Brain microvascular endothelial cell (primary cell): ENCODE measurements around the gene GPR137C.

ENCODE experiments used
- DNase-seq: peaks from one replicate; pipeline ENCODE4 v3.0.0-alpha.2; 2020
- H3K27ac ChIP-seq: fragments of 250-450 bp; sonication (Bioruptor Pico); 2 replicates; pipeline ENCODE4 v1.5.1; 2020; ENCODE audit warnings: mild to moderate bottlenecking, moderate library complexity
- H3K27me3 ChIP-seq: fragments of 250-450 bp; sonication (Bioruptor Pico); replicated peaks from 2 replicates; pipeline ENCODE4 v1.5.1; 2020; ENCODE audit warnings: mild to moderate bottlenecking
- H3K36me3 ChIP-seq: fragments of 250-450 bp; sonication (Bioruptor Pico); replicated peaks from 2 replicates; pipeline ENCODE4 v1.5.1; 2020; ENCODE audit warnings: mild to moderate bottlenecking
- H3K4me3 ChIP-seq: 2 replicates; pipeline ENCODE4 v1.5.1; 2011; ENCODE audit warnings: low read depth, mild to moderate bottlenecking, control low read depth, low read length, moderate library complexity
- CTCF ChIP-seq: IDR thresholded peaks from 2 replicates; pipeline ENCODE4 v1.5.1; 2011; ENCODE audit warnings: low read depth, mild to moderate bottlenecking, moderate library complexity, low read length, control low read depth, inconsistent platforms; ENCODE audit errors: missing control alignments
- in situ Hi-C: cut with HindIII; loops from 2 replicates; pipeline ENCODE4 v1.10.0; 2017; ENCODE audit warnings: low sequenced_read_pairs, low pct_ligation_motif_present

Gene GPR137C

DNA sequence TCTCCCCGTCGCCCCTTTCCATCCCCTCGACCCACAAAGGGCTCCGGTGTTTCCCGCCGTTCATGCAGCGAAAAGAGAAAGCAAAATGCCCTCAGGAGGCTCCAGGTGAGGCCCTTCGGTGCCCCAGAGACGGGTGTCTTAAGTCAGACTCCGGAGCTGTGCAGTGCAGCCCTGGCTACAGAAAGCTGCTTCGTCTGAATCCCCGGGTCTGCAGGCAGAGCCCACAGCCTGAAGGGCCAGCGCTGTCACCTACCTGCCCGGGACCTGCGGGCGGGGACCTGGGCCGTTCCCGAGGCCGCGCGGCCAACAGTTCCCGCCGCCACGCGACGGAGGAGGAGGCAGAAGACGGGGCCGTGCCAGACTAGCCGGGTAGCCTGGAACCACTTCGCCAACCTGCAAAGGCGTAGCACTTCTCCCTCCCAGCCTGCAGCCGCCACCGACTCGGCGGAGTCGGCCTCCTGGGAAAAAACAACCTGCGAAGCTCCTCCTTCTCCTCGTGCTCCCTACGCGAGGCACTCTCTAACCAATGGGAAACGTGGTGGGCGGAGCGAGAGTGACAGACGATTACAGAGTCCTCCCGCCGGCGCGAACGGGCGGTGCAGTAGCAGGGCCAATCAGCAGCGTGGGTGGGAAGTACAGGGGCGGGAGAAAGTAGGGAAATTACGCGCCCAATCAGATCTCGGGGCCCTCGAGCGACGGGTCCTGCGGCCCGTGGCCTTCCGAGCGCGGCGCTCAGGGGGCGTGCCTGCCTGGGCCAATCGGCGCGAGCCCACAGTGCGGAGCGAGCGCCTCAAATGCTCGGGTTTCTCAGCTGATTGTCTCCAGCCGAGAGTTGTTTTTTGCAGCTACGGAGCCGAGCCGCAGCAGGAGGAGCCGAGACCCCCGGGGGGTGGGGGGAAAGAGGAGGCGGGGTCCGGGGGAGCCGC lies at the start of gene GPR137C, which contains the start of gene TXNDC16:
Gene GPR137C (plus strand): TSS at position 774 of the 926 bp plus-strand sequence. CDS start 312 bp downstream, outside the sequence.
Gene TXNDC16 (minus strand): TSS at position 443 of the 926 bp plus-strand sequence. CDS start 8,948 bp downstream, outside the sequence.
- H3K27ac ChIP-seq = peak within 1 kb of the TSS; percentile 72
- H3K4me3 ChIP-seq = peak within 1 kb of the TSS; percentile 78
- no peaks in the 10 kb centered on the region for H3K36me3 ChIP-seq
- in situ Hi-C loops = no loop called here
- H3K27me3 ChIP-seq = no peaks in the 10 kb centered on the region
- peak; percentile 99 for DNase-seq
- no peak for TF ChIP-seq CTCF

GRCh38 chr14:52513249-52513648 lies 39.4 kb upstream of the GPR137C start:
- no peak for TF ChIP-seq CTCF
- in situ Hi-C loops = no loop called here
- Histone ChIP-seq H3K27me3 (no peaks in the 10 kb centered on the region), H3K27ac (no peak overlapping the region), H3K4me3 (no peak overlapping the region), H3K36me3 (no peaks in the 10 kb centered on the region)
- no peak for DNase-seq

DNA sequence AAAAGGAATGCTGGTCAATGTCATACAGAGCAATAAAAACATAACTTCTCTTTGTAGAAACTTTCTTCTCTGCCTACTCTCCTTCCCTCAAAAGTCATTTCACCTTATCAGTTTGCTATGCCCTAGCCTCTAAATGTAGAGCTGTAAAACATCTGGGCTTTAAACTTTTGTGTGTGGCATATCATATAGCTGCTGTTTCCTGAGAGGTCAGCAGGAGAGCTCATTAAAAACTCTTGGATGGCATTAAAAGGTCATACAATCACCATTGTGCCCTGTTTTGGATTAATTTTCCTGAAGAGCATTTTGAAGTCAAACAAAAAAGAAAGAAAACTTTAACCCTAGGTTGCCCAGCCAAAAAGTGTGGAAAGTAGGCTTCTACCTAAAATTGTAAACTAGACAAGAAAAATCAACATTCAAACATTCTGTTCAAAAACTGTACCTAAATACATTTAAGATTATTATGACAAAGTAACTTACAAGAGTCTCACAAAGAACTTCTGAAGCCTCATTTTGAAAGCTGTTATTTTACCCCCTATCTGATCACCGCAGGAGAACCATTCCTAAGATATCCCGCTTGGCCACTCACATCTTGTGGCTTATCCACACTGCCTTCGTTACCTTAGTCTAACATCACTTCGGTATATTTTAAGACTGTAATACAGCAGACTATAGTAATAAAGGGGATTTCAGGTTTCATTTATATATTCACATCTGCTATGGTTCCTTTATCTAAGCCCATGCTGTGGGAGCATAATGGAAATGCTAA lies 38.4 kb upstream of the GPR137C start:
- H3K4me3 ChIP-seq = no peak overlapping the region
- no peak for TF ChIP-seq CTCF
- H3K27ac ChIP-seq = no peak overlapping the region
- in situ Hi-C loops = no loop called here
- no peaks in the 10 kb centered on the region for H3K27me3 ChIP-seq
- no peaks in the 10 kb centered on the region for H3K36me3 ChIP-seq
- DNase-seq = no peak

- Histone ChIP-seq H3K4me3 (no peak overlapping the region), H3K27me3 (no peaks in the 10 kb centered on the region), H3K36me3 (no peaks in the 10 kb centered on the region), H3K27ac (no peak overlapping the region)
- in situ Hi-C loops = no loop called here
- DNase-seq = no peak
- no peak for TF ChIP-seq CTCF
Observed at GRCh38 chr14:52522033-52522432, 30.6 kb upstream of the GPR137C start.

DNA sequence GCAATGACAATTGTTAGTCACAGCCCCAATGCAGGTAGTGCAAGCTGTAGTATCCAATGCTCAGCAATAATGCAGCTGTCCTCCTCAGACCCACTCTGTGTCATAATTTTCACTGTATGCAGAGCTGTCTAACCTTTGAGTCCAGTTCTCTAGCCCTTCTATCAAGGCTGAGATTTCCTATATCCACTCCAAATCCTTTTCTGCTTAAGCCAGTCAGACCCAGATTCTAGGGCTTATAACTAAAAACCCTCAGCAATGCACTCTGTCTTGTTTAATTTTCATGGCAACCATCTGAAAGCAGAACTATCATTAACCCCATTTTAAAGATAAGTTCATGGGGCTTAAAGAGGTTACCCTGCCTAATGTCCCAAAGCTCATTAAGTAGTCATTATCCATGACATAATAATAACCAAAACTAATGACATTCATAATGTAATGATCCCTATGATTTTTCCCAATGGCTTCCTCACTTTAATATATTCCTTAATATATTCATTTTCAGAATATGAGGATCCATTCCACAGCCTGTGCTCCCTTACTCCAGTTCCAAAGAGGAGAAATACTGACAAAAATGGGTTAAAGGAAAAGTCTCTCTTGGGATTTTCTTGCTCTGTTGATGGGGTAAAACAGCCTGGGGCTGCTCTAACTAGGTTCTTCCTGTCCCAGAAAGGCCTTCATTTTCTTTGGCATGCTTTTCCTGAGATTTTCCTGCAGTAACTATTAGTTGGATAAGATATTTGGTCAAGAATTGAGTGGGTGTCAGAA lies 29.9 kb upstream of the GPR137C start:
- Histone ChIP-seq H3K4me3 (no peak overlapping the region), H3K27me3 (no peaks in the 10 kb centered on the region), H3K36me3 (no peaks in the 10 kb centered on the region), H3K27ac (no peak overlapping the region)
- in situ Hi-C loops = no loop called here
- no peak for TF ChIP-seq CTCF
- DNase-seq = no peak
